Stimulated activated CD4-positive, alpha-beta T cell treated with anti-CD3 and anti-CD28 coated beads, Interleukin-15, amount 100 ng/mL, for 48 hours (primary cell): Measurements from ENCODE around the gene KIF1C.
"Not testable (repeated sequence)": the region's sequence is repeated elsewhere in the genome, so short reads cannot be mapped to it uniquely, and the experiment has no call there.

Experiments
- DNase-seq, 2 donors: peaks; one replicate each; pipeline ENCODE4 v3.0.0-alpha.2; 2020; ENCODE audit warnings: low read depth in 2 of 2

Gene KIF1C

DNA sequence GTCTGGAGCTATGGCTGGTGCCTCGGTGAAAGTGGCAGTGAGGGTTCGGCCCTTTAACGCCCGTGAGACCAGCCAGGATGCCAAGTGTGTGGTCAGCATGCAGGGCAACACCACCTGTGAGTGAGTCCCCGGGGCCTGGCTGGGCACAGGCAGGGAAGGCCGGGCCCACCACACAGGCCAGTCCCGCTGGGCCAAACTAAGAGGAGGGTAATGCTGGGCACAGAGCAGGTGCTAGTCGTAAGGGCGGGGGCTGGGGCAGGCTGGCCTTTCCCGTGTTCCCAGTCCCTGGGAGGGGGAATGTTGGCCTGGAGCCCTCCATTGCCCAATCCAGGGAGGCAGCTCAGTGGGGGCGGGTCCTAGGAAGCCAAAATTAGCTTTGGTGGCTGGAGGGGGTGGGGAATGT lies 2.5 kb downstream of the KIF1C start:
- no peak for DNase-seq

DNA sequence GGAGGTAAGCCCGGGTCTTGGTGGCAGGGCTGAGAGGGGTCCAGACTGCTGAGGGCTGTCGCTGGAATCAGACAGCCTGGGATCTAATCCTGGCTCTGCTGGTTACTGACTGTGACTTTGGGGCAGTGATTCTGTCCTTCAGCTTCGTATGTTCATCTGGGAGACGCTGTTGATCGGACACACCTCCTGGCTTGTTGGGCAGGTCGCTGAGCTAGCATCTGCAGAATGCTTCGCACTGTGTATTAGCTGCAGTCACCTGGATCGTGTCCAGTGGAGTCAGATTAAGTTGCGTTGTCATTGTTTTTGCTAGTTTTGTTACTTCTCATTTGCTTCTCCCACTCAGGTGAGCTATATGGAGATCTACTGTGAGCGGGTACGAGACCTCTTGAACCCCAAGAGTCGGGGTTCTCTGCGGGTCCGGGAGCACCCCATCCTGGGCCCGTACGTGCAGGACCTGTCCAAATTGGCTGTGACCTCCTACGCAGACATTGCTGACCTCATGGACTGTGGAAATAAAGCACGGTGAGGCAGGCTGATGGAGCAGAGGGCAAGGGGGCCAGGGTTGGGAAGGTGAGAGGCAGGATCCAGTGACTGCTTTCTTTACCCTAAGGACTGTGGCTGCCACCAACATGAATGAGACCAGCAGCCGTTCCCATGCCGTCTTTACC lies 4.5 kb downstream of the KIF1C start:
- no peak for DNase-seq

DNA sequence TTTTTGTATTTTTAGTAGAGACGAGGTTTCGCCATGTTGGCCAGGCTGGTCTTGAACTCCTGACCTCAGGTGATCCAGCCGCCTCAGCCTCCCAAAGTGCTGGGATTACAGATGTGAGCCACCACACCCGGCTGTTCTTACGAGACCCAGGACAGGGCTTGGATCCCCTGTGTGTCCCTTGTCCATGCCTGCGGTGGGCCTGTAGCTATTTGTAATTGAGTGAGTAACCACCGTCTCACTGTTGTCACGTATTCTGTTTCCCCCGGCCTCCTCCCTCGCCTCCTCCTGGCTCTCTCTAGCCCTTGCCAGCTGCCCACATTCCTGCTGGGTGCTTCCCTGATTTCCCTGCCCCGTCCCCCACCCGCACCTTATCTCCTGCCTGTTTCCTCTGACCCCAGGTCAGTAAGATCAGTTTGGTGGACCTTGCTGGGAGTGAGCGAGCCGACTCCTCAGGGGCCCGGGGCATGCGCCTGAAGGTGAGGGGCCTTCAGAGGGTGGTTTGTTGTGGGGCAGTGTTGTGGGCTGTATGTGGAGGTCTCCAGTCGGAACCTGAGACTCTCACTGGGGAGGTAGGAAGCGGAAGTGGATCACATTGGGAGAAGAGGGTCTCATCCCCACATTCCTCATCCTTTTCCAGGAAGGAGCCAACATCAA lies 5.6 kb downstream of the KIF1C start:
- DNase-seq, result no peak

DNA sequence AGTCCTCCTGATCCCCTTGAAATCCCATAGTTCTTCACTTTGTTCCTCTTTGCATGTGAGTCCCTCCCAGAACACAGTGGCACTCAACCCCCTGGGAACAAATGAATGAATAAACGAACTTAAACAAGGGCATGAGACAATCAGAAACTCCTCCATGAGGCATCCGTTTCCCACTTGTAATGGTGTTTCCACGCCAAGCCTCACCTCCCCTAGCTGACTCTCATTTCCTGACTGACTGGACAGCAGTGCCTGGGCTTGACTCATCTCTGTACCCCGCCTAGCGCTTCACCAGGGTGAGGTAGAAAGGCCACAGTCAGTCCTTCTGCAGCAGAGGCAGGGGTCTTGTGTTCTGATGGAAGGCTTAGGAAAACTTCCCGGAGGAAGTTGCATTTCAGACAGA lies 14.2 kb downstream of the KIF1C start:
- DNase-seq, result peak in 1 of 2 donors; percentile 19

DNA sequence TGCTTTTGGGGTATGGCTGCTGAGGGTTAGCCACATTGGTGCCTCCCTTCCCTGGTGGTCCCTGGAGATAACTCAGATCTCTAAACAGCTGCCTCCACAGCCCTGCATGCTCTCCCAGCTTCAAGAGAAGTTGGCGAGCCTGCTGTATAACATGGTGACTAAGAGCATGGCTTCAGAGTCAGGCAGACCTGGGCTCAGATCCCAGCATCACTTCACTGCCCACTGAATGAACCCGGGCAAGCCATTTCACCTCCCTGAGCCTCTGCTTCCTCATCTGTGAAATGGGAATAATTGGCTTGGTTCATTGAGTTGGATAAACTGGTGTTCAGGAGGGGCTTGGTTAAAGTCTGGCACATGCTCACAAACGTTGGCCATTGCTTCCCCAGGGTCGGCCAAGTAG lies 16.6 kb downstream of the KIF1C start:
- DNase-seq, result no peak

DNA sequence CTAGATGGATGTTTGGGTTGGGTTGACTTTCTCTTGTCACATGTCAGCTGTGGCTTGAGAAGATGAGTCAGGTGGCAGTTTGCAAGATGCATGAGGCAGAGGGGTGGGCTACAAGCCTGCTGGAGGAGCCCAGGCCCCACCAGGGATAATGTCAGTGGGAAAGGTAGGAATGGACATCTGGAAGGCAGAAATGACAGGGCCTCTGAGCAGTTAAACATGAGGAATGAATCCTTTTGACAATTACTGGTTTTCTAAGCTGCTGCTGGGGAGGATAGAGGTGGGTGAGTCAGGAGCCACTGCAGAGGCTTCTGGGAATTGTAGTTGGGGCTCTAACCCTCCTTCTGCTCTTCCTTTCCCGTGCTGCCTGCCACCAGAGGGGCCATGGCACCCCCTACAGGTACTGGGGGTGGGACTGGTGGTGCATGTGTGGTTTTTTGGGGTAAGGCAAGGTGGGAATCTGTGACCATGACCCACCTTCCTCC lies 21.8 kb downstream of the KIF1C start:
- peak in 1 of 2 donors; percentile 16 for DNase-seq

DNA sequence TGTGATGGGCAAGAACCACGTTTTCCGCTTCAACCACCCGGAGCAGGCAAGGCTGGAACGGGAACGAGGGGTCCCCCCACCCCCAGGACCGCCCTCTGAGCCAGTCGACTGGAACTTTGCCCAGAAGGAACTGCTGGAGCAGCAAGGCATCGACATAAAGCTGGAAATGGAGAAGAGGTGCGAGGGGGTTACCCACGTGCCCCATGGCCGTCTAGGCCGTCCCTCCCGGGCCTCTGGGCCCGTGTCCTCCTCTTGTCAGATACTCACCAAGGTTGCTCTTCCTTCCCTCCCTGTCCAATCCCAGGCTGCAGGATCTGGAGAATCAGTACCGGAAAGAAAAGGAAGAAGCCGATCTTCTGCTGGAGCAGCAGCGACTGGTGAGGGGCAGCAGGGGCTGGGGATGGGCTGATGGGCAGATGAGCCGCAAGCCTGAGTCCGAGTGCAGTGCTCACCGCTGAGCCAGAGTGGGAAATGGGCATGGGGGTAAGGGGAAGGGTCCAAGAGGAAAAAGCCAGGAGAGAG lies 22.8 kb downstream of the KIF1C start:
- DNase-seq, result no peak

DNA sequence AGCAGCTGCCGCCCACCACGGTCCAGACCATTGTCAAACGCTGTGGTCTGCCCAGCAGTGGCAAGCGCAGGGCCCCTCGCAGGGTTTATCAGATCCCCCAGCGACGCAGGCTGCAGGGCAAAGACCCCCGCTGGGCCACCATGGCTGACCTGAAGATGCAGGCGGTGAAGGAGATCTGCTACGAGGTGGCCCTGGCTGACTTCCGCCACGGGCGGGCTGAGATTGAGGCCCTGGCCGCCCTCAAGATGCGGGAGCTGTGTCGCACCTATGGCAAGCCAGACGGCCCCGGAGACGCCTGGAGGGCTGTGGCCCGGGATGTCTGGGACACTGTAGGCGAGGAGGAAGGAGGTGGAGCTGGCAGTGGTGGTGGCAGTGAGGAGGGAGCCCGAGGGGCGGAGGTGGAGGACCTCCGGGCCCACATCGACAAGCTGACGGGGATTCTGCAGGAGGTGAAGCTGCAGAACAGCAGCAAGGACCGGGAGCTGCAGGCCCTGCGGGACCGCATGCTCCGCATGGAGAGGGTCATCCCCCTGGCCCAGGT lies 24.5 kb downstream of the KIF1C start:
- DNase-seq, result no peak

DNA sequence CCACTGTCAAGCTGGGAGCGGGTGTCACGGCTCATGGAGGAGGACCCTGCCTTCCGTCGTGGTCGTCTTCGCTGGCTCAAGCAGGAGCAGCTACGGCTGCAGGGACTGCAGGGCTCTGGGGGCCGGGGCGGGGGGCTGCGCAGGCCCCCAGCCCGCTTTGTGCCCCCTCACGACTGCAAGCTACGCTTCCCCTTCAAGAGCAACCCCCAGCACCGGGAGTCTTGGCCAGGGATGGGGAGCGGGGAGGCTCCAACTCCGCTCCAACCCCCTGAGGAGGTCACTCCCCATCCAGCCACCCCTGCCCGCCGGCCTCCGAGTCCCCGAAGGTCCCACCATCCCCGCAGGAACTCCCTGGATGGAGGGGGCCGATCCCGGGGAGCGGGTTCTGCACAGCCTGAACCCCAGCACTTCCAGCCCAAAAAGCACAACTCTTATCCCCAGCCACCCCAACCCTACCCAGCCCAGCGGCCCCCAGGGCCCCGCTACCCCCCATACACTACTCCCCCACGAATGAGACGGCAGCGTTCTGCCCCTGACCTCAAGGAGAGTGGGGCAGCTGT lies 25.9 kb downstream of the KIF1C start:
- DNase-seq, result no peak

DNA sequence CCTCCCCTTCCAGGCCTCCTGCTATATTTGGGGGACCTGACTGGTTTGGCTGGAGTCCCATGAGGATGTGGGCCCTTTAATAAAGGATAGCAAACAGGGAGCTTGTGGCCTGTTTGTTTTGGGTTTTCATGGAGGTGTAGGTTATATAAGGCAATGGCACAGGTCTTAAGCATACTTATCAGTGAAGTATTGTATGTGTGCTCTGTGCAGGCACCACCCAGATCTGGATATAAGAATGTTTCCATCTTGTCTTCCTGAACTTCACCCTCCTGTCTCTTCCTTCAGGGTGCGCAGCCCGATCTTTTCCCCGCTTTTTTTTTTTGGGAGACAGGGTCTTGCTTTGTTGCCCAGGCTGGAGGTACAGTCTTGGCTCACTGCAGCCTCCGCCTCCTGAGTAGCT lies 26.9 kb downstream of the KIF1C start:
- no peak for DNase-seq

DNA sequence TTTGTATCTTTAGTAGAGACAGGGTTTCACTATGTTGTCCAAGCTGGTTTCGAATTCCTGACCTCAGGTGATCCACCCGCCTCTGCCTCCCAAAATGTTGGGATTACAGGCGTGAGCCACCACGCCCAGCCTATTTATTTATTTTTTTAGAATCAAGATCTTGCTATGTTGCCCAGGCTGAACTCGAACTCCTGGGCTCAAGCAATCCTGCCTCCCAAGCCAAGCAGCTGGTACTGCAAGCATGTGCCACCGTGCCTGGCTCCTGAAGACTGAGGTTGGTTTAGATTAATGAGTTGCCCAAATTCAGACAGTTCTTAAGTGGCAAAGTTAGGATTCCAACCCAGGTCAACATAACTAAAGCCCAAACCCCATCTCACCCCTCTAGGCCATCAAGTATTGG lies 29.5 kb downstream of the KIF1C start:
- DNase-seq, result no peak

DNA sequence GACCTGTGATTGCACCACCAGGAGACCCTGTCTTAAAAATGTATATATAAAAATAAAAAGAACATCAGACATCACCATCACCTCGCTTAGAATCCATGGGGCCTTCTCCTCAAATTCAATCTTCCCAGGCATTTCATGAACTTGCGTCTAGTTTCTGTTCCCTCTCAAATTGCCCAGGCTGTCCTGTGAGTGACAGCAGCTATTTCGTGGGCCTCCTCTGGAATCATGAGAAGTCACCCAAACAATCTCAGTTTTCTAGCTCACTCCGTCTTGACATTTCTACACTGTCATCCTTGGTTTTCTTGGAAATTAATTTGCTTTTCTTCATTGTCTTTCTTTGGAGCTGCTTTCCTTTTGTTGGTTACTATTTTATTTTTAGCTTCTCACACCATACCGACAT lies 30.2 kb downstream of the KIF1C start:
- DNase-seq, result no peak

DNA sequence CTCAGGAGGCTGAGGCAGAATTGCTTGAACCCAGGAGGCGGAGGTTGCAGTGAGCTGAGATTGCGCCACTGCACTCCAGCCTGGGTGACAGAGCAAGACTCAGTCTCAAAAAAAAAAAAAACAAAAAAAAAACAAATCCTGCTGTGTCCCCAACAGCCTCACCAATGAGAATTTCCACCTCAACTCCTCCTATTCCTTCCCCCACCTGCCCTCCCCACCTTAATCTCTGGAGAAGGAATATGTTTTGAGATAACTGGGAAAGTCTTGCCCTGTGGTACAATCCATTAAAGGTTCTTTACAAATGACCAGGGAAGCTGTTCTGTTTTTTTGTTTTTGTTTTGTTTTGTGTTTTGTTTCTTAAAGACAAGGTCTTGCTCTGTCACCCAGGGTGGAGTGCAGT lies 32.4 kb downstream of the KIF1C start:
- not testable (repeated sequence) for DNase-seq

DNA sequence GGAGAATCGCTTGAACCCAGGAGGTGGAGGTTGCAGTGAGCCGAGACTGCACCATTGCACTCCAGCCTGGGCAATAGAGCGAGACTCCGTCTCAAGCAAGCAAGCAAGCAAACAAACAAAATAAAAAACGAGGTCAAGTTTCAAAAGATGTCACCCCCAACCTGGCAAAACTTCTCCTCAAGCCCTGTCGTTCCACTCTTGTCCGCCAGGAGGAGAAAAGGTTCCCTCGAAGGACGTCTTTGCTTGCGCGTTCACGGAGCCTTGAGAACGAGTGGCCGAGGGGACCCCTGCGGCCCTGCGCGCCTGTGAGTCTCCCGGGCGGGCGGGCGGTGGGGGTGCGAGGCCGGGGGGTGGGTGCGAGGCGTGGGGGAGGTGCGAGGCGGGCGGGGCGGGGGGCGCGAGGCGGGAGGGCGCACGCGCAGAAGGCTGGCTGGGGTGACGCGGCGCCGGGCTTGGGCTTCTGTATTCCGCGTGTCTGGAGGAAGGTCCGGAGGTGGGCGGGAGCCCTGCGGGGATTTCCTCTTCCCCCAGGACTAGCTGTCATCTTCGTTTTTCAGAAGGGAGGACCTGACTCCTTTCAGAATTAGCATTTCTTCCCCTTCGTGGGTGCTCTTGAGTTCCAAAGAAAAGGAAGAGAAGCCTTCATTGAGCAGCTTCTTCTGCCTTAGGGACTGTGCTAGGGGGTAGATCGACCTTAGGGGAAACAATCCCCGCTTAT lies 33.8 kb downstream of the KIF1C start:
- peak; percentile 69 to 82 for DNase-seq

DNA sequence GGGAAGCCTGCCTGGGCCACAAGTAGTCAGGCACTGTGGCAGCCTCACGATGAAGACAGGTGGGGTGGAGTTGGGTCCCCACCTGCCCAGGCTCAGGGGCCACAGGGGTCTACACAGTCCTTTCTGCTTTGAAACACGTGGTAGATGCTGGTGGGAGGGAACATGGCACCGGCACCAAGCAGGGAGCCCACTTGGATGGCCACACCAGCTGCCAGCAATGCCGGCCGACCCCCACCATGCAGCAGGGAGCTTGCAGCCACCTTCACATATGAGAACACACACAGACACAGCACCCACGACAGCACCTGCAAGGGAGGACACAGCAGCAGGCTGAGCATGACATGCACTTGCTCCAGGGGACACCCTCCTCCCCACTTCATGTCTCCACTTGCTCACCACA lies 35.1 kb downstream of the KIF1C start:
- DNase-seq, result no peak

DNA sequence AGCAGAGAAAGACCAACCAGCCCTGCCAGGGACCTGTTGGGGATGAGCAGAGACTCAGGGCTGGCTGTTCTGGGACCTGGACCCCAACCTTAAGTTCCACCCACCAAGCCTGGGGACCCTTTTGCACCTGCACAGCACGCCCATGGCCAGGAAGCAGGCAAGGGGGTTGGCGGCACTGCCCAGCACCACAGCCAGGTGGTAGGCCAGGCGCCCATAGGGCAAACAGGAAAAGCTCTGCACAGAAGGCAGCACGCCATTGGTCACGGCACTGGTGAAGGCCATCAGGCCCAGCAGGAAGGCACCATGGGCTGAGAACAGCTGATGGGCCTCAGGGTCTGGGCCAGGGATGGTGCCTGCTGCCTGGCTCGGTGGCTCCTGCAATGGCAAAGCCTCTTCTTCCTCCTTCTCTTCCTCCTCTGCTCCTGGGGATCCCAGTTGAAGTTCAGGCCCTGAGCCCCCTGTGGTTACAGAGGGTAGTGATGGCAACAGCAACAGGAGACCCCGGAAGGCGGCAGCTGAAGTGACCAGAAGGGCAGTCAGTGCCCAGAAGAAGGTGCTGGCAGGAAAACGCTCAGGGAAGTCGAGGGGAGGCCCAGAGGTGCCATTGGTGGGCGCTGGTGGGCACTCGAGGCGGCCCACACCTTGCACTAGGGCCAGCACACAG lies 35.7 kb downstream of the KIF1C start:
- DNase-seq, result no peak

DNA sequence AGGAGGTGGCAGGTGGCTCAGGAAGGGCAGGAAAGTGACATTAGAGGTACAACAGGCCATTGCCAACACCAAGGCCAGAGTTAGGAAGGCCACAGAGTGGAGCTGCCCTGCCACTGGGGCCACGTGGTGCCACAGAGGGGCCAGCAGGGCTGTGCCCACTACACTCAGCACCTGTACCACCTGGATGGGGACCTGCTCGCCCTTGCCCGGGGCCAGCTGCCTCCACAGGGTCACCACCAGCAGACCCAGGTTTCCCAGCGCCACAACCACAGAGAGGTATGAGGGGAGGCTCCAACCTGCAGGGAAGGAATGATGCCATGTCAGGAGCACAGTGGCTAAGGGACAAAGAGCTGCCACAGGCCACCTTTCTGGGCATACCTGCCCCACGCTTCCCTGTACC lies 36.3 kb downstream of the KIF1C start:
- no peak for DNase-seq

DNA sequence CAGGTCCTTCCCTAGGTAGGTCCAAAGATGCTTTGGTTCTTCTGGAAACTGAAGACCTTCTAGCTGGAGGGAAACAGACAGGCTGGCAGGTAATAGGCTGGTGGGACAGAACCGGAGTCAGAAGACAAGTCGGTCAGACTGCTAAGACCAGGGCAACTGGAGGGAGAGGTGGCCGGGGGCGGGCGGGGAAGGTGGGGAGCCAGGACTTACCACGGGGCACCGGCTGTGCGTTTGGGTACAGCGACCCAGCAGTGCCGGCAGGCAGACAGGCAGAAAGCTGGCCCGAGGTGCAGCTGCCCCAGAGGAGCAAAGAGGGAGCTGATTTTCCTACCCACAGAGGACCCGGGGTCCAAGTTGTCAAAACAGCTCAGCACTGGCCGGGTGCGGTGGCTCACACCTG lies 36.9 kb downstream of the KIF1C start:
- no peak for DNase-seq

DNA sequence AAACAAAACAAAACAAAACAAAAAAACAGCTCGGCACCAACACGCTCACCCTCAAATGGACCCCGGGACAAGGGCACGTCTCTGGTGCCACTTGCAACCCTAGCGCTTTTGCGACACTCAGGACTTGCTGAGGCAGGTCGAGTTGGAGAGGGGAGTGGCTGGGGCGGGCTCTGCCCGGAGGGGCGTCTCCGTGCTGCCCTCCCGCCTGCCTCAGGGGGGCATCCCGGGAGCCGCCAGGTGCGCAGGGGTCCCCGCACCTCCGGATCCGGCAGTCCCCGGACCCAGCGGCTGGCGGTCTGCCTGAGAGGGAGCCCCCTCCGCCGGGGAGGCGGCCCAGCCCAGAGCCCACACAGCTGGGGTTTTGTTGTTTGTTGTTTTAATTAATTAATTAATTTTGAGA lies 37.6 kb downstream of the KIF1C start, which contains the start of gene SLC52A1:
TSS of gene SLC52A1 (minus strand) at position 112 of the 400 bp plus-strand sequence. CDS start 820 bp downstream, outside the sequence.
- DNase-seq, result no peak

DNA sequence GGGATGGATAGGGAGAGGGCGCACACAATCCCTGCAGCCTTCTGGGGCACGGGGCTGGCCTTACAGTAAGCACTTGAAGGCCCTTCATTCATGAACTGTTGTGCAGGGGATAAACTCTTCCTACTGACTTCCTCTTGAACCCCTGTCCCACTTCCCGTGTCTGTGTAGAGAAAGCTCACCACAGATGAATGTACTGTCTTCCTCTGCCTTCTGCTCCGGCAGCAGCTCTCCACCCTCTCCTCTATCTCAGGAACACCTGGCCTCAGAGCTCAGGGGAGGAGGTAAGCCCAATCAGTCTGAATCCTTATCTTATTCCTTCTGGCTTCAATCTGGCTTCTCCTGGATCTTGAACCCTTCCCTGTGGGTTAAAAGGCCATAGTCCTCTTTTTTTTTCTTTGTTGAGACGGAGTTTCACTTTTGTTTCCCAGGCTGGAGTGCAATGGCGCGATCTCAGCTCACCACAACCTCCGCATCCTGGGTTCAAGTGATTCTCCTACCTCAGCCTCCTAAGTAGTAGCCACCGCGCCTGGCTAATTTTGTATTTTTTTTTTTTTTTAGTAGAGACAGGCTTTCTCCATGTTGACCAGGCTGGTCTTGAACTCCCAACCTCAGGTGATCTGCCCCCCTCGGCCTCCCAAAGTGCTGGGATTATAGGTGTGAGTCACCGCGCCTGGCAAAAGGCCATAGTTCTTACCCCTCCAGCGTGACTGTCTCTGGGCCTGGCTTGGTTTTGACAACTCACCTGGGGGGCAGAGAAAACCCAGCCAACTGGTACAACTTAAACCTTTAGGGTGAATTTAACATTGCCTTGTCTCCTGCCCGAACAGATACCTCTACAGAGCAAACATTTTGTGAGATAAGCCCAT lies 44.6 kb downstream of the KIF1C start:
- DNase-seq, result peak in 1 of 2 donors; percentile 10
